Upper lobe of left lung (tissue), 4 donors: ENCODE data around the gene KIF3B.

Experiments
- EP300 ChIP-seq, 4 donors: sonication (generic); formaldehyde crosslinking; IDR thresholded peaks; one replicate each; pipeline ENCODE4 v1.5.1; 2017; ENCODE audit warnings: antibody characterized with exemption in 4 of 4, control low read depth in 2 of 4
- POLR2A ChIP-seq, 4 donors: fragments of 450-650 bp; IDR thresholded peaks; one replicate each; pipeline ENCODE4 v1.5.1; 2016 to 2017; ENCODE audit warnings: antibody characterized with exemption in 4 of 4, mild to moderate bottlenecking in 2 of 4
- POLR2AphosphoS5 ChIP-seq, 2 donors: sonication (generic); formaldehyde crosslinking; IDR thresholded peaks; one replicate each; pipeline ENCODE4 v1.5.1; 2017; ENCODE audit warnings: antibody characterized with exemption in 2 of 2
- TF ChIP-seq, protein P1 (sequence below), 6 experiments: fragments of 450-650 bp in 4 of 6; fragments of 200-600 bp in 2 of 6; sonication (generic) in 2 of 6; IDR thresholded peaks; one replicate each; pipeline ENCODE4 v1.5.1; 2016 to 2019; ENCODE audit warnings: antibody characterized with exemption in 6 of 6

DNA sequence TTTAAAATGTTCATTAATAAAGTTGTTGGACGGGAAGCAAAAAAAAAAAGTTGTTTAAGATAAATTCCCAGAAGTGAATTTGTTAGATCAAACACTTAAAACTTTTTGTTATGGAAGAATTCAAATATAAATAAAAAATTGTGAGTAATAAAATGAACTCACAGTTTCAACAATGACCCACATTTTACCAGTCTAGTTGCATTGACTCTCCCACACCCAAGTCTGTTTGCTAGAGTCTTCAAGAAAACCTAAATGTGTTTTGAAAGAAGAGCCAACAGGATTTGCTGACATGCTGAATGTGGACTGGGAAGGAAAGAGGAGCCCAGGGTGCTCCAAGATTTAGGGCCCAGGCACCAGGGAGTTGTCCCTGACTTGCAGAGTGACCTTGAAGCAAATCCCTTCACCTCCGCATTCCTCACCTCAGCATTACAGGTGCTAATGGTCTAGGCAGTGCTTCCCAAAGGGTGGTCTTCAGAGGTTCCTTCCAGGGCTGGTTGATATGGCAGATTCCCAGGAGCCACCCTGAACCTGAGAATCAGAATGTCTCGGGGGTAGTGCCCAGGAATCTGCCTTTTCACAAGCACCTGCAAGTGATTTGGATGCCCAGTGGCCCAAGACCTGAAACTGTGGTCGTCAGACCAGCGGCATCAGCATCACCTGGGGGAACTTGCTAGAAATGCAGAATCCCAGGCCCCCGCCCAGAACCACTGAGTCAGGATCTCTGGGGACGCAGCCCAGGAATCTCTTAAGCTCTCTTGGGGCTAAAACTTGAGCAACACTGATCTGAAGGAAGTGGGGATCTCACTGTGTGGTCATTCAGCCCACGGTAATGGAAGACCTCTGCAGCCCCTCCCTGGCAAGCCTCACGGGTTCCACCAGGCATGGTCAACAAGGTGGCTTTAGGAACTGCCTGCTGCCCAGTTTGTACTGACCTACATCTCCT, 38.7 kb upstream of the KIF3B start:
- TF ChIP-seq POLR2A (IDR thresholded peaks at IDR 0.05) (no peak), POLR2AphosphoS5 (IDR thresholded peaks at IDR 0.05) (no peak), EP300 (IDR thresholded peaks at IDR 0.05) (no peak)
- TF ChIP-seq, protein P1, sequence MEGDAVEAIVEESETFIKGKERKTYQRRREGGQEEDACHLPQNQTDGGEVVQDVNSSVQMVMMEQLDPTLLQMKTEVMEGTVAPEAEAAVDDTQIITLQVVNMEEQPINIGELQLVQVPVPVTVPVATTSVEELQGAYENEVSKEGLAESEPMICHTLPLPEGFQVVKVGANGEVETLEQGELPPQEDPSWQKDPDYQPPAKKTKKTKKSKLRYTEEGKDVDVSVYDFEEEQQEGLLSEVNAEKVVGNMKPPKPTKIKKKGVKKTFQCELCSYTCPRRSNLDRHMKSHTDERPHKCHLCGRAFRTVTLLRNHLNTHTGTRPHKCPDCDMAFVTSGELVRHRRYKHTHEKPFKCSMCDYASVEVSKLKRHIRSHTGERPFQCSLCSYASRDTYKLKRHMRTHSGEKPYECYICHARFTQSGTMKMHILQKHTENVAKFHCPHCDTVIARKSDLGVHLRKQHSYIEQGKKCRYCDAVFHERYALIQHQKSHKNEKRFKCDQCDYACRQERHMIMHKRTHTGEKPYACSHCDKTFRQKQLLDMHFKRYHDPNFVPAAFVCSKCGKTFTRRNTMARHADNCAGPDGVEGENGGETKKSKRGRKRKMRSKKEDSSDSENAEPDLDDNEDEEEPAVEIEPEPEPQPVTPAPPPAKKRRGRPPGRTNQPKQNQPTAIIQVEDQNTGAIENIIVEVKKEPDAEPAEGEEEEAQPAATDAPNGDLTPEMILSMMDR (IDR thresholded peaks at IDR 0.05), result no peak
